HepG2 (cell line): Measurements from ENCODE around the gene CDK15. TPM values are rescaled to one million over a fixed set of nuclear protein-coding genes. Genes with fewer than 3 reads are reported as not detected.

Experiments
- ATAC-seq: fragments of 200-7000 bp; cut with Tn5 transposase; 3 replicates; pipeline ENCODE4 v1.9.1; 2020; ENCODE audit warnings: mild to moderate bottlenecking, moderate library complexity
- BruUV-seq: library from RNA; stranded (reverse); fragments of 400-500 nt; replicated peaks from 2 replicates; lab custom pipeline; 2021; lab: Mats Ljungman, UMichigan
- CTCF ChIA-PET: fragments of 300-600 bp; formaldehyde crosslinking; extraction: SDS; loops from one replicate; lab custom pipeline; 2021; ENCODE audit warnings: low total read pairs, inconsistent platforms, low intra/inter-chr PET ratio; lab: Yijun Ruan, JAX
- POLR2A ChIA-PET: fragments of 350-600 bp; sonication (Branson Sonifier 250); formaldehyde crosslinking; loops from one replicate; lab custom pipeline; 2020; ENCODE audit warnings: antibody characterized with exemption, inconsistent platforms; lab: Yijun Ruan, JAX
- DNase-seq: peaks from one replicate; pipeline ENCODE4 v3.0.0-alpha.2; 2015; ENCODE audit warnings: low spot score
- FAIRE-seq: peaks from 3 replicates; lab custom pipeline; 2011; peaks lifted over from hg19 to GRCh38; lab: Jason Lieb, UNC
- H2AFZ ChIP-seq: one replicate; pipeline ENCODE4 v1.6.1; 2011; ENCODE audit warnings: low read length, inconsistent platforms
- H3K27ac ChIP-seq: fragments of 300-600 bp; 3 replicates; pipeline ENCODE4 v1.8.0; 2011; ENCODE audit warnings: mixed run types, mild to moderate bottlenecking, mixed read lengths, low read length, inconsistent platforms; ENCODE audit not compliant: insufficient read depth; ENCODE audit errors: extremely low read length
- H3K27me3 ChIP-seq, 2 experiments: fragments of 200-600 bp in 1 of 2; 2 replicates in 1 of 2; 3 replicates in 1 of 2; pipeline versions ENCODE4 v1.6.0 to v1.8.0; 2011; ENCODE audit warnings: low read length in 2 of 2, mild to moderate bottlenecking in 2 of 2, moderate library complexity in 2 of 2, inconsistent platforms in 1 of 2; ENCODE audit not compliant: insufficient read depth in 2 of 2, control insufficient read depth in 1 of 2
- H3K36me3 ChIP-seq, 2 experiments: fragments of 200-600 bp in 1 of 2; replicated peaks in 1 of 2; 2 replicates in 1 of 2; 3 replicates in 1 of 2; pipeline versions ENCODE4 v1.5.1 to v1.8.0; 2011; ENCODE audit warnings: low read length in 2 of 2, inconsistent platforms in 1 of 2; ENCODE audit not compliant: insufficient read depth in 2 of 2, control insufficient read depth in 1 of 2
- H3K4me1 ChIP-seq: 2 replicates; pipeline ENCODE4 v1.5.1; 2012; ENCODE audit warnings: low read length, inconsistent platforms; ENCODE audit not compliant: insufficient read depth
- H3K4me2 ChIP-seq: 2 replicates; pipeline ENCODE4 v1.6.0; 2011; ENCODE audit warnings: low read depth, low read length, inconsistent platforms
- H3K4me3 ChIP-seq, 3 experiments: fragments of 200-600 bp in 1 of 3; sonication (generic), shearing (Covaris generic) in 1 of 3; replicated peaks in 1 of 3; 2 replicates each; pipeline ENCODE4 v1.5.1; 2011 to 2016; ENCODE audit warnings: low read length in 3 of 3, inconsistent platforms in 2 of 3, low read depth in 2 of 3, mild to moderate bottlenecking in 2 of 3, control low read depth in 1 of 3, mixed read lengths in 1 of 3; ENCODE audit not compliant: insufficient read depth in 1 of 3
- H3K79me2 ChIP-seq: one replicate; pipeline ENCODE4 v1.6.1; 2011; ENCODE audit warnings: low read length, inconsistent platforms; ENCODE audit not compliant: insufficient read depth
- H3K9ac ChIP-seq: 2 replicates; pipeline ENCODE4 v1.6.0; 2011; ENCODE audit warnings: mild to moderate bottlenecking, low read depth, low read length, inconsistent platforms; ENCODE audit not compliant: insufficient read depth
- H3K9me3 ChIP-seq: 2 replicates; pipeline ENCODE4 v1.5.1; 2012; ENCODE audit warnings: mild to moderate bottlenecking, low read length
- H4K20me1 ChIP-seq: 2 replicates; pipeline ENCODE4 v1.6.0; 2011; ENCODE audit warnings: inconsistent platforms, mild to moderate bottlenecking, low read length, moderate library complexity; ENCODE audit not compliant: insufficient read depth
- CHCHD3 ChIP-seq: sonication (generic); formaldehyde crosslinking; IDR thresholded peaks from 2 replicates; pipeline ENCODE4 v1.8.0; 2022; ENCODE audit warnings: mild to moderate bottlenecking, missing genetic modification reagents, moderate library complexity
- EZH2 ChIP-seq: conservative IDR thresholded peaks from 2 replicates; pipeline ENCODE4 v1.6.1; 2012; ENCODE audit warnings: mild to moderate bottlenecking, low read depth, low read length, moderate library complexity
- MTA1 ChIP-seq: sonication (generic); formaldehyde crosslinking; IDR thresholded peaks from 2 replicates; pipeline ENCODE4 v1.4.0; 2020; ENCODE audit warnings: missing genetic modification reagents, mild to moderate bottlenecking, borderline replicate concordance
- NAIF1 ChIP-seq: sonication (generic); formaldehyde crosslinking; IDR thresholded peaks from 2 replicates; pipeline ENCODE4 v1.5.0; 2020; ENCODE audit warnings: mild to moderate bottlenecking, missing genetic modification reagents, borderline replicate concordance
- RFXANK ChIP-seq: IDR thresholded peaks from 2 replicates; pipeline ENCODE4 v1.6.1; 2016
- ZNF296 ChIP-seq: sonication (generic); formaldehyde crosslinking; conservative IDR thresholded peaks from 2 replicates; pipeline ENCODE4 v1.5.0; 2020; ENCODE audit warnings: mild to moderate bottlenecking, missing genetic modification reagents
- ZNF629 ChIP-seq: sonication (generic); formaldehyde crosslinking; conservative IDR thresholded peaks from 2 replicates; pipeline ENCODE4 v1.5.0; 2020; ENCODE audit warnings: missing genetic modification reagents
- ZNF670 ChIP-seq: sonication (generic); formaldehyde crosslinking; IDR thresholded peaks from 2 replicates; pipeline ENCODE4 v1.8.0; 2022; ENCODE audit warnings: mild to moderate bottlenecking, missing genetic modification reagents, borderline replicate concordance
- ZNF768 ChIP-seq: sonication (generic); formaldehyde crosslinking; IDR thresholded peaks from 2 replicates; pipeline ENCODE4 v1.4.0; 2020; ENCODE audit warnings: missing genetic modification reagents
- ZNF777 ChIP-seq: sonication (generic); formaldehyde crosslinking; IDR thresholded peaks from 2 replicates; pipeline ENCODE4 v1.4.0; 2020; ENCODE audit warnings: missing genetic modification reagents
- WGBS: methylation state at CpG from one replicate; pipeline ENCODE4 v1.1.6; 2017; ENCODE audit warnings: low lambda C conversion rate; 5-methylcytosine and 5-hydroxymethylcytosine counted together
- in situ Hi-C: cut with HindIII; loops from 2 replicates; pipeline ENCODE4 v1.10.0; 2017; ENCODE audit warnings: low pct_unique_long_range_greater_than_20kb; ENCODE audit not compliant: extremely low pct_ligation_motif_present
- intact Hi-C: fragments of 100-400 bp; cut with micrococcal nuclease; formaldehyde crosslinking; loops from one replicate; pipeline ENCODE4 v1.10.0; 2022; ENCODE audit not compliant: unreplicated experiment
- polyA plus RNA-seq, 8 experiments: library from polyadenylated mRNA; depleted of rRNA in 3 of 8; stranded (reverse) in 7 of 8; unstranded in 1 of 8; fragments of >200 nt; fragmentation: Illumina TruSeq in 4 of 8; extraction: Trizol in 4 of 8; gene quantifications; 2 replicates each; pipeline versions ENCODE4 v1.2.1 to v1.2.3, GENCODE V29; 2011 to 2016; ENCODE audit warnings: low read depth in 4 of 8, missing spikeins in 1 of 8, mixed read lengths in 1 of 8; ENCODE audit not compliant: insufficient read depth in 1 of 8
- total RNA-seq, 5 experiments: library from RNA; depleted of rRNA; stranded (reverse); fragments of >200 nt; fragmentation: Illumina TruSeq; extraction: Trizol; gene quantifications; 2 replicates each; pipeline ENCODE4 v1.2.3, GENCODE V29; 2016; ENCODE audit warnings: low read depth in 1 of 5
- TF ChIP-seq, protein P1 (sequence below): sonication (generic); formaldehyde crosslinking; IDR thresholded peaks from 2 replicates; pipeline ENCODE4 v1.4.0; 2020; ENCODE audit warnings: missing genetic modification reagents
- TF ChIP-seq, protein P2 (sequence below): sonication (generic); formaldehyde crosslinking; IDR thresholded peaks from 2 replicates; pipeline ENCODE4 v1.8.1; 2023; ENCODE audit warnings: mild to moderate bottlenecking, inconsistent platforms, moderate library complexity, missing genetic modification reagents, borderline replicate concordance

Gene CDK15
- total and polyA plus RNA-seq, 2 of the 13 experiments (the other 11 are each of a cell fraction or from before 2014, with no cell fraction given), result not detected

DNA sequence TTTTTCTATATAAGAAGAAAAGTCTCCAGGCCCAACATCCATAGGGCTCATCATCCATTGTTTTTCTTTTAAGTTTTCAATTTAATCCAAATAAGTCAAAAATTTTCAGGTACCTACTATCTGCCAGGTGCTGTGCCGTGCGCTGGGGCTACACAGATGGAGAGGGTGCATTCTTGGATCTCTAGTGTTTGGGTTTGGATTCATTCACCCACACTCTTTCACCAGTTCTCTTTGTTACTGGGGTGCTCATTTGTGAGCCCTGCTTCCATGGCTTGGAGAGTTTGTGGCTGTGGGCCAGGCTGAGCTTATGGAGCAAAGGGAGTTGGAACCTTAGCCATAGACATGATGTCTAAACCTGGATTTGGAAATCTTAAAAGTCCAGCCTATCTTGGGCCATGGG, 51.0 kb downstream of the CDK15 start:
- POLR2A ChIA-PET, result no interaction called here
- Histone ChIP-seq H3K4me2 (no peak overlapping the region), H4K20me1 (no peaks in the 10 kb centered on the region), H2AFZ (no peak overlapping the region), H3K27ac (no peak overlapping the region), H3K9me3 (no peaks in the 10 kb centered on the region), H3K27me3 (peaks cover 0 to 7% of the 10 kb centered on the region in 2 experiments; a peak in 3 of 5 replicates), H3K4me3 (no peak overlapping the region), H3K36me3 (no peaks in the 10 kb centered on the region), H3K79me2 (no peaks in the 10 kb centered on the region), H3K9ac (no peak overlapping the region), H3K4me1 (no peaks in the 10 kb centered on the region)
- intact Hi-C loops (no loop called here), in situ Hi-C loops (no loop called here)
- DNase-seq, result no peak
- no TSS peak for BruUV-seq
- 38% methylated on average over 2 of the region's 2 CpGs for WGBS
- CTCF ChIA-PET, result no interaction called here
- FAIRE-seq, result no peak
- no peak for TF ChIP-seq ZNF296
- no peak for TF ChIP-seq ZNF670 (CRISPR knock-in tag)
- TF ChIP-seq, protein P1, sequence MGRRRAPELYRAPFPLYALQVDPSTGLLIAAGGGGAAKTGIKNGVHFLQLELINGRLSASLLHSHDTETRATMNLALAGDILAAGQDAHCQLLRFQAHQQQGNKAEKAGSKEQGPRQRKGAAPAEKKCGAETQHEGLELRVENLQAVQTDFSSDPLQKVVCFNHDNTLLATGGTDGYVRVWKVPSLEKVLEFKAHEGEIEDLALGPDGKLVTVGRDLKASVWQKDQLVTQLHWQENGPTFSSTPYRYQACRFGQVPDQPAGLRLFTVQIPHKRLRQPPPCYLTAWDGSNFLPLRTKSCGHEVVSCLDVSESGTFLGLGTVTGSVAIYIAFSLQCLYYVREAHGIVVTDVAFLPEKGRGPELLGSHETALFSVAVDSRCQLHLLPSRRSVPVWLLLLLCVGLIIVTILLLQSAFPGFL (CRISPR knock-in tag), result no peak
- TF ChIP-seq, protein P2, sequence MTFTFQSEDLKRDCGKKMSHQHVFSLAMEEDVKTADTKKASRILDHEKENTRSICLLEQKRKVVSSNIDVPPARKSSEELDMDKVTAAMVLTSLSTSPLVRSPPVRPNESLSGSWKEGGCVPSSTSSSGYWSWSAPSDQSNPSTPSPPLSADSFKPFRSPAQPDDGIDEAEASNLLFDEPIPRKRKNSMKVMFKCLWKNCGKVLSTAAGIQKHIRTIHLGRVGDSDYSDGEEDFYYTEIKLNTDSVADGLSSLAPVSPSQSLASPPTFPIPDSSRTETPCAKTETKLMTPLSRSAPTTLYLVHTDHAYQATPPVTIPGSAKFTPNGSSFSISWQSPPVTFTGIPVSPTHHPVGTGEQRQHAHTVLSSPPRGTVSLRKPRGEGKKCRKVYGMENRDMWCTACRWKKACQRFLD (CRISPR knock-in tag), result no peak
- TF ChIP-seq RFXANK (CRISPR knock-in tag), result no peak
- TF ChIP-seq ZNF768 (CRISPR knock-in tag), result no peak
- TF ChIP-seq NAIF1, result no peak
- TF ChIP-seq ZNF777, result no peak
- TF ChIP-seq MTA1 (CRISPR knock-in tag), result no peak
- no peak for TF ChIP-seq EZH2
- no peak for TF ChIP-seq CHCHD3 (CRISPR knock-in tag)
- no peak for TF ChIP-seq ZNF629 (CRISPR knock-in tag)
- no peak for ATAC-seq
